SK-N-SH (cell line): ENCODE data around the gene AFG3L2. TPM values are rescaled to one million over a fixed set of nuclear protein-coding genes. Genes with fewer than 3 reads are reported as not detected.

ENCODE experiments used
- CTCF ChIA-PET: fragments of 300-600, 350-600 bp; formaldehyde crosslinking; extraction: SDS; loops from one replicate; lab custom pipeline; 2021; lab: Yijun Ruan, JAX
- POLR2A ChIA-PET: fragments of 350-600 bp; sonication (Branson Sonifier 250); formaldehyde crosslinking; extraction: SDS; loops from one replicate; lab custom pipeline; 2020; ENCODE audit warnings: antibody characterized with exemption, inconsistent platforms; lab: Yijun Ruan, JAX
- DNase-seq: peaks from one replicate; pipeline ENCODE4 v3.0.0; 2012
- H2AFZ ChIP-seq: fragments of 200-600 bp; sonication (generic); 2 replicates; pipeline ENCODE4 v1.8.1; 2016; ENCODE audit warnings: antibody characterized with exemption, mild to moderate bottlenecking, low read depth
- H3F3A ChIP-seq: fragments of 200-600 bp; sonication (generic); replicated peaks from 2 replicates; pipeline ENCODE3; 2016; ENCODE audit warnings: antibody characterized with exemption, mild to moderate bottlenecking; ENCODE audit not compliant: insufficient read depth
- H3K27ac ChIP-seq, 2 experiments: fragments of 200-500 bp in 1 of 2; fragments of 200-600 bp in 1 of 2; sonication (Bioruptor generic) in 1 of 2; sonication (generic), shearing (Covaris generic) in 1 of 2; 2 replicates each; pipeline versions ENCODE4 v1.5.1 to v1.6.1; 2014 to 2016; ENCODE audit warnings: low read depth in 2 of 2, inconsistent platforms in 1 of 2, low read length in 1 of 2, mild to moderate bottlenecking in 1 of 2, mixed read lengths in 1 of 2
- H3K27me3 ChIP-seq: fragments of 200-600 bp; sonication (generic), shearing (Covaris generic); 2 replicates; pipeline ENCODE4 v1.6.1; 2016; ENCODE audit warnings: mixed run types; ENCODE audit not compliant: insufficient read depth
- H3K36me3 ChIP-seq, 2 experiments: fragments of 200-500 bp in 1 of 2; fragments of 200-600 bp in 1 of 2; sonication (Bioruptor generic) in 1 of 2; sonication (generic) in 1 of 2; replicated peaks in 1 of 2; 2 replicates each; pipeline versions ENCODE3 to v1.5.1; 2014 to 2016; ENCODE audit warnings: low read length in 1 of 2, mild to moderate bottlenecking in 1 of 2; ENCODE audit not compliant: insufficient read depth in 2 of 2, control insufficient read depth in 1 of 2
- H3K4me1 ChIP-seq, 2 experiments: fragments of 200-500 bp in 1 of 2; fragments of 200-600 bp in 1 of 2; sonication (Bioruptor generic) in 1 of 2; sonication (generic), shearing (Covaris generic) in 1 of 2; 2 replicates each; pipeline versions ENCODE4 v1.5.1 to v1.6.1; 2014 to 2016; ENCODE audit warnings: low read depth in 1 of 2, low read length in 1 of 2, mixed run types in 1 of 2; ENCODE audit not compliant: insufficient read depth in 2 of 2, control insufficient read depth in 1 of 2
- H3K4me2 ChIP-seq: fragments of 200-600 bp; sonication (generic), shearing (Covaris generic); 2 replicates; pipeline ENCODE4 v1.6.1; 2017; ENCODE audit warnings: mixed run types
- H3K4me3 ChIP-seq, 2 experiments: fragments of 200-500 bp in 1 of 2; fragments of 200-600 bp in 1 of 2; sonication (Bioruptor generic) in 1 of 2; sonication (generic), shearing (Covaris generic) in 1 of 2; 2 replicates each; pipeline versions ENCODE4 v1.5.1 to v1.8.1; 2014 to 2016; ENCODE audit warnings: low read depth in 2 of 2, inconsistent platforms in 1 of 2, low read length in 1 of 2, mild to moderate bottlenecking in 1 of 2, mixed read lengths in 1 of 2, moderate library complexity in 1 of 2
- H3K79me2 ChIP-seq: fragments of 200-600 bp; sonication (generic); 2 replicates; pipeline ENCODE4 v1.8.1; 2017; ENCODE audit warnings: mild to moderate bottlenecking; ENCODE audit not compliant: insufficient read depth
- H3K9ac ChIP-seq: fragments of 200-600 bp; sonication (generic); 2 replicates; pipeline ENCODE4 v1.6.1; 2017; ENCODE audit warnings: mixed run types
- H3K9me2 ChIP-seq: fragments of 200-600 bp; sonication (generic); 2 replicates; pipeline ENCODE4 v1.6.1; 2017; ENCODE audit warnings: mixed run types
- H3K9me3 ChIP-seq: fragments of 200-600 bp; sonication (generic); 2 replicates; pipeline ENCODE4 v1.6.1; 2017; ENCODE audit warnings: mixed run types, mild to moderate bottlenecking, moderate library complexity
- H4K20me1 ChIP-seq: fragments of 200-600 bp; sonication (generic); 2 replicates; pipeline ENCODE4 v1.6.1; 2017; ENCODE audit warnings: mild to moderate bottlenecking, mixed run types; ENCODE audit not compliant: insufficient read depth
- EP300 ChIP-seq, 2 experiments: IDR thresholded peaks; 2 replicates each; pipeline versions ENCODE4 v1.4.0 to v1.6.1; 2012; ENCODE audit warnings: borderline replicate concordance in 1 of 2, low read depth in 1 of 2, low read length in 1 of 2
- MXI1 ChIP-seq: IDR thresholded peaks from 2 replicates; pipeline ENCODE4 v1.6.1; 2012; ENCODE audit warnings: mild to moderate bottlenecking, low read depth, low read length, improper control_type of control experiment
- NRF1 ChIP-seq: IDR thresholded peaks from 2 replicates; pipeline ENCODE4 v1.6.1; 2012; ENCODE audit warnings: low read depth, mild to moderate bottlenecking, low read length
- SMC3 ChIP-seq: IDR thresholded peaks from 2 replicates; pipeline ENCODE4 v1.6.1; 2012; ENCODE audit warnings: low read depth, low read length, improper control_type of control experiment
- TCF12 ChIP-seq: IDR thresholded peaks from 2 replicates; pipeline ENCODE4 v1.4.0; 2012
- WGBS: methylation state at CpG from one replicate; pipeline ENCODE4 v1.1.6; 2017; ENCODE audit warnings: low lambda C conversion rate; 5-methylcytosine and 5-hydroxymethylcytosine counted together
- polyA plus RNA-seq, 3 experiments: library from polyadenylated mRNA; depleted of rRNA; stranded (reverse); fragments of >200 nt; gene quantifications; 2 replicates each; pipeline ENCODE4 v1.2.3, GENCODE V29; 2012
- TF ChIP-seq, protein P1 (sequence below): IDR thresholded peaks from 2 replicates; pipeline ENCODE4 v1.4.0; 2012; ENCODE audit warnings: low read depth
- TF ChIP-seq, protein P2 (sequence below): IDR thresholded peaks from 2 replicates; pipeline ENCODE4 v1.6.1; 2012; ENCODE audit warnings: mild to moderate bottlenecking, low read depth, low read length, moderate library complexity

The AFG3L2 gene
- polyA plus RNA-seq, 1 of the 3 experiments (the other 2 are of a cell fraction), result 26.0 TPM

DNA sequence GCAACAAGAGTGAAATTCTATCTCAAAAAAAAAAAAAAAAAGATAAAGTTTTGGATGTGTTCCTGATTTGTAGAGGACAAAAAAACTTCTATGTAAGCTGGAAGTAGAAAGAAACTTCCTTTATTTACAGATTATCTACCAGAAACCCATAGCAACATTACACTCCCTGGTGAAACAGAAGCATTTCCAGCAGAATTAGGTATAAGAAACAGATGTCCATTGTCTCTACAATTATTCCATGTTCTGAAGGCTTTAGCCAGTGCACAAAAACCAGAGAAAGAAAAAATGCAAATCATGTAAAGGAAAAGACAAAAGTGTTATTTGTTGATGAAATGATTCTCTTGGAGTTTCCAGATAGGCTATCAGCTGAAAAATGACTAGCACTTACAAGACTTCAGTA is 64.1 kb downstream of the AFG3L2 start:
- Histone ChIP-seq H3K9ac (no peak overlapping the region), H3K27me3 (no peaks in the 10 kb centered on the region), H4K20me1 (peaks cover 47% of the 10 kb centered on the region), H2AFZ (no peak overlapping the region), H3K4me1 (peaks cover 5 to 27% of the 10 kb centered on the region in 2 experiments; a peak in 3 of 4 replicates), H3K9me3 (peaks cover 14% of the 10 kb centered on the region), H3F3A (peaks cover 43% of the 10 kb centered on the region), H3K4me2 (no peak overlapping the region), H3K27ac (peak overlapping the region; percentile 59 to 65; a peak in 2 of 4 replicates), H3K36me3 (peaks cover 36 to 74% of the 10 kb centered on the region in 2 experiments), H3K4me3 (no peak overlapping the region), H3K79me2 (peaks cover 98% of the 10 kb centered on the region), H3K9me2 (no peaks in the 10 kb centered on the region)
- TF ChIP-seq, protein P1, sequence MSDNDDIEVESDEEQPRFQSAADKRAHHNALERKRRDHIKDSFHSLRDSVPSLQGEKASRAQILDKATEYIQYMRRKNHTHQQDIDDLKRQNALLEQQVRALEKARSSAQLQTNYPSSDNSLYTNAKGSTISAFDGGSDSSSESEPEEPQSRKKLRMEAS, result no peak
- TF ChIP-seq EP300 (IDR thresholded peaks at IDR 0.05; ENCODE audit: borderline replicate concordance in 1 of 2, low read depth in 1 of 2, low read length in 1 of 2) (peak in 1 of 2 experiments; percentile 13; a peak in 1 of 4 replicates), TCF12 (peak; percentile 16; the same call in 1 of the 2 replicates), NRF1 (no peak), MXI1 (no peak)
- TF ChIP-seq, protein P2, sequence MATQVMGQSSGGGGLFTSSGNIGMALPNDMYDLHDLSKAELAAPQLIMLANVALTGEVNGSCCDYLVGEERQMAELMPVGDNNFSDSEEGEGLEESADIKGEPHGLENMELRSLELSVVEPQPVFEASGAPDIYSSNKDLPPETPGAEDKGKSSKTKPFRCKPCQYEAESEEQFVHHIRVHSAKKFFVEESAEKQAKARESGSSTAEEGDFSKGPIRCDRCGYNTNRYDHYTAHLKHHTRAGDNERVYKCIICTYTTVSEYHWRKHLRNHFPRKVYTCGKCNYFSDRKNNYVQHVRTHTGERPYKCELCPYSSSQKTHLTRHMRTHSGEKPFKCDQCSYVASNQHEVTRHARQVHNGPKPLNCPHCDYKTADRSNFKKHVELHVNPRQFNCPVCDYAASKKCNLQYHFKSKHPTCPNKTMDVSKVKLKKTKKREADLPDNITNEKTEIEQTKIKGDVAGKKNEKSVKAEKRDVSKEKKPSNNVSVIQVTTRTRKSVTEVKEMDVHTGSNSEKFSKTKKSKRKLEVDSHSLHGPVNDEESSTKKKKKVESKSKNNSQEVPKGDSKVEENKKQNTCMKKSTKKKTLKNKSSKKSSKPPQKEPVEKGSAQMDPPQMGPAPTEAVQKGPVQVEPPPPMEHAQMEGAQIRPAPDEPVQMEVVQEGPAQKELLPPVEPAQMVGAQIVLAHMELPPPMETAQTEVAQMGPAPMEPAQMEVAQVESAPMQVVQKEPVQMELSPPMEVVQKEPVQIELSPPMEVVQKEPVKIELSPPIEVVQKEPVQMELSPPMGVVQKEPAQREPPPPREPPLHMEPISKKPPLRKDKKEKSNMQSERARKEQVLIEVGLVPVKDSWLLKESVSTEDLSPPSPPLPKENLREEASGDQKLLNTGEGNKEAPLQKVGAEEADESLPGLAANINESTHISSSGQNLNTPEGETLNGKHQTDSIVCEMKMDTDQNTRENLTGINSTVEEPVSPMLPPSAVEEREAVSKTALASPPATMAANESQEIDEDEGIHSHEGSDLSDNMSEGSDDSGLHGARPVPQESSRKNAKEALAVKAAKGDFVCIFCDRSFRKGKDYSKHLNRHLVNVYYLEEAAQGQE, result no peak
- DNase-seq, result no peak
- ChIA-PET CTCF (no interaction called here), POLR2A (no interaction called here)

DNA sequence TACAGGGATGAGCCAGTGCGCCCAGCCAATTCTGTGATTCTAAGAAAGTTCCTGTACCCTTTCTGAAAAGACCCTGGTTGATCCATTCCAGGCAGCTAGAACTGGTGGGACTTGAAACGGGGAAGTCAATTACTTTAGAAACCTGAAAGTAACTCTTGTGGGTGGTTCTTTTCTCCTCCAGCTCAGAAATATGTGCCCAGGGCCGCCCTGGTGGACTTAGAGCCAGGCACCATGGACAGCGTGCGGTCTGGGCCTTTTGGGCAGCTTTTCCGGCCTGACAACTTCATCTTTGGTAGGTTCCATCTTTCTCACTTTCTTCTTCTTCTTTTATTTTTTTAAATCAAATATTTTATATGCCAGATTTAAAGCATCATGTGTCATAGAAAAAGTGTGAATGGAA is 66.3 kb downstream of the AFG3L2 start:
- ChIA-PET POLR2A (no interaction called here), CTCF (interaction anchor here (3.1 kb wide), 1 partner anchor 17 kb away, joined by 10 read pairs; no protein-coding TSS in a partner anchor)
- H3K4me2 ChIP-seq, result no peak overlapping the region
- H3K27ac ChIP-seq, result no peak overlapping the region
- peaks cover 25 to 66% of the 10 kb centered on the region in 2 experiments for H3K36me3 ChIP-seq
- peaks cover 27% of the 10 kb centered on the region for H4K20me1 ChIP-seq
- no peaks in the 10 kb centered on the region for H3K27me3 ChIP-seq
- TF ChIP-seq, protein P2, result peak; percentile 87
- no peak for TF ChIP-seq SMC3
- DNase-seq, result no peak
- peaks cover 3 to 22% of the 10 kb centered on the region in 2 experiments; a peak in 3 of 4 replicates for H3K4me1 ChIP-seq
- H3K4me3 ChIP-seq, result 0 out of 4 replicates have a peak overlapping the region, but pooled peaks of 1 of the 2 experiments have one; percentile 7
- peaks cover 14% of the 10 kb centered on the region for H3K9me3 ChIP-seq
- H3K79me2 ChIP-seq, result peaks cover 88% of the 10 kb centered on the region
- H2AFZ ChIP-seq, result no peak overlapping the region
- WGBS, result 94% methylated on average over 5 of the region's 6 CpGs
- no peak overlapping the region for H3K9ac ChIP-seq
- H3K9me2 ChIP-seq, result no peaks in the 10 kb centered on the region
- H3F3A ChIP-seq, result peaks cover 37% of the 10 kb centered on the region
